GM19023 (cell line): ENCODE results near the gene KLK1.
"Not testable (repeated sequence)": the region's sequence is repeated elsewhere in the genome, so short reads cannot be mapped to it uniquely, and the experiment has no call there.

Source experiments
- ATAC-seq: cut with Tn5 transposase; IDR thresholded peaks from one replicate; pipeline ENCODE4 v1.9.1; 2021; ENCODE audit warnings: mild to moderate bottlenecking, moderate library complexity; ENCODE audit not compliant: unreplicated experiment

KLK1 gene

DNA sequence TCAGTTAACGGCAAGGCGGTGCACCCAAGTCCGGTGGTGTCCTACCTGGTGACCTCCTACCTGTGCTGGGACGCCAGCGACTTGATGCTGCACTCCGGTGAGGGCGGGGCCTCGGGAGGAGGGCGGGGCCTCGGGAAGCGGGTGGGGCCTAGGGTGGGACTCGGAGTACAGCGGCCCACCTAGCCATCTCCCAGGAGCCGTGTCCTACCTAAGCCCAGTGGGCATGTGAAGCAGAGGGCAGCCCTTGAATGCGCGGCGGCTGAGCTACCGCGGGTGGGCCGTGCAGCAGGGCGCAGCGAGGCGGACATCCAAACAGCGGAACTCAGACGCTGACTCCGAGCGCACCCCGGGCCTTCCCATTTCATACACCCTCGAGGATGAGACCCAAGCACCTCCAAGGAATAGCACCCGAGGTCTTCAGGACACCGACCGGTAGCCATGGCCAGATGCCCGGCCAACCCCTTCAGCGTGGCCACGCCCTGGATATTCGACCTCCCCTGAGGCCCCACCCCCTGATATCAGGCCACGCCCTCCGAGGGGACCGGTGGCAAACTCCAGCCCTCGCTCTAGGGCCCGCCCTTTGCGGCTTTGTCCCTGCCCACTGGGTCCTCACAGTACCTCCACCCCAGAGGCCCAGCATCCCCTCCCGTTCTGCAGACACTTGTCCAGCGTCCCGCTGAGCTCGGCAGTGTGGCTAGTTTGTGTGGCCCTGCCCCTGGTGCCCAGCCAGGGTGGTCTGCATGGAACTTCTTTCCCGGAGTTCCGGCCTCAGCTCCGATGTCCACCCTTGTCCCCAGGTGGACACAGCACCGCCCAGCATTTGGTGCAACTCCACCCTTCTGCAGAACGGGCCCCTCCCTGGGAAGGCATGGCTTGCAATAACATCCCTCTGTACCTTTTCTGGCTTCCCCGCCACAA is 5.4 kb downstream of the KLK1 start:
- ATAC-seq, result peak; percentile 53

- ATAC-seq, result no peak
These were observed 8.1 kb downstream of the KLK1 start for GRCh38 chr19:50815439-50815838.

- no peak for ATAC-seq
These were observed 8.7 kb downstream of the KLK1 start for GRCh38 chr19:50814883-50815282.

GRCh38 chr19:50812474-50812873 is 11.1 kb downstream of the KLK1 start:
- no peak for ATAC-seq

DNA sequence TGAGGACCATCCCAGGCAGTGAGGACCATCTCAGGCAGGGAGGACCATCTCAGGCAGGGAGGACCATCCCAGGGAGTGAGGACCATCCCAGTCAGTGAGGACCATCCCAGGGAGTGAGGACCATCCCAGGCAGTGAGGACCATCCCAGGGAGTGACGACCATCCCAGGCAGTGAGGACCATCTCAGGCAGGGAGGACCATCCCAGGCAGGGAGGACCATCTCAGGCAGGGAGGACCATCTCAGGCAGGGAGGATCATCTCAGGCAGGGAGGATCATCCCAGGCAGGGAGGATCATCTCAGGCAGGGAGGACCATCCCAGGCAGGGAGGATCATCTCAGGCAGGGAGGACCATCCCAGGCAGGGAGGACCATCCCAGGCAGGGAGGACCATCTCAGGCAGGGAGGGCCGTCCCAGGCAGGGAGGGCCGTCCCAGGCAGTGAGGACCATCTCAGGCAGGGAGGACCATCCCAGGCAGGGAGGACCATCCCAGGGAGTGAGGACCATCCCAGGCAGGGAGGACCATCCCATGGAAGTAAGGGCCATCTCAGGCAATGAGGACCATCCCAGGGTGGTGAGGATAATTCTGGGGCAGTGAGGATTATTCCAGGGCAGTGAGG is 11.9 kb downstream of the KLK1 start:
- ATAC-seq, result not testable (repeated sequence)

DNA sequence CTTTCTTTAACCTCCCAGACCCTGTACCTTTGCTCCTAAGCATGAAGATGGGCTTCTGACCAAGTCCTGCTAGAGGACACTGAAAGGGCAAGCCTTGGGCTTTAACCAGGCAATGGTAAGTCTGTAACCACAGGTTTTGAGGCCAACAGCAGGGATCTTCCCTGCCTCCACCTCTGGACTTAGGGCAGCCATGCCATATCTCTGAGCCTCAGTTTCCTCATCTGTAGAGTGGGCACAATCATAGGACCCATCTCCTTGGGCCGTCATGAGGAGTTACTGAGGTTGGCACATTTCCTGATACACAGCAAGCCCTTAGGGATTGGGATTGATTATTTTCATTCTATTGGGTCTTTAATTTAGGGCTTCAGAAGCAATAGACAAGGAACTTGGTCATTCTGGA is 14.7 kb downstream of the KLK1 start:
- ATAC-seq, result no peak

GRCh38 chr19:50804420-50805272 is 18.9 kb downstream of the KLK1 start:
- peak; percentile 92 for ATAC-seq

- ATAC-seq, result peak; percentile 5
These were observed 19.8 kb downstream of the KLK1 start for GRCh38 chr19:50803633-50804419.

DNA sequence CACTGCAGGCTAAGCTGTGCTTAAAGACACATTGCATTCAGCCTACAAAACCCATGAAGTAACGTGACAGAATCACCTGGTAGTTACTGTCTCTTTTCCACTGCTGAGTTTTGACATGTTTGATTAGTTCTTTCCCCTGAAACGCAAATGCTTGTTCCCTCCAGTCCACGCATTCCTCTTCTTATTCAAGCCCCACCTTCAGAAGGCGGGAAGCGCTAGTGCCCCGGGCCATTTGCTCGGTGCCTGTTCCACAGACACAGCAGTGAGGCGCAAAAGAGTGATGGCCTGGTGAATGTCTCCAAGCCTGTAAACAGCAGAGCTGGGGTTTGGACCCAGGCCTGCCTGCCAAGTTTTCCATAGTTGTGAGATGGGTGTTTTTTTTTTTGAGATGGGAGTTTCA is 22.5 kb downstream of the KLK1 start:
- no peak for ATAC-seq

GRCh38 chr19:50799547-50799851 is 24.1 kb downstream of the KLK1 start:
- ATAC-seq, result no peak

DNA sequence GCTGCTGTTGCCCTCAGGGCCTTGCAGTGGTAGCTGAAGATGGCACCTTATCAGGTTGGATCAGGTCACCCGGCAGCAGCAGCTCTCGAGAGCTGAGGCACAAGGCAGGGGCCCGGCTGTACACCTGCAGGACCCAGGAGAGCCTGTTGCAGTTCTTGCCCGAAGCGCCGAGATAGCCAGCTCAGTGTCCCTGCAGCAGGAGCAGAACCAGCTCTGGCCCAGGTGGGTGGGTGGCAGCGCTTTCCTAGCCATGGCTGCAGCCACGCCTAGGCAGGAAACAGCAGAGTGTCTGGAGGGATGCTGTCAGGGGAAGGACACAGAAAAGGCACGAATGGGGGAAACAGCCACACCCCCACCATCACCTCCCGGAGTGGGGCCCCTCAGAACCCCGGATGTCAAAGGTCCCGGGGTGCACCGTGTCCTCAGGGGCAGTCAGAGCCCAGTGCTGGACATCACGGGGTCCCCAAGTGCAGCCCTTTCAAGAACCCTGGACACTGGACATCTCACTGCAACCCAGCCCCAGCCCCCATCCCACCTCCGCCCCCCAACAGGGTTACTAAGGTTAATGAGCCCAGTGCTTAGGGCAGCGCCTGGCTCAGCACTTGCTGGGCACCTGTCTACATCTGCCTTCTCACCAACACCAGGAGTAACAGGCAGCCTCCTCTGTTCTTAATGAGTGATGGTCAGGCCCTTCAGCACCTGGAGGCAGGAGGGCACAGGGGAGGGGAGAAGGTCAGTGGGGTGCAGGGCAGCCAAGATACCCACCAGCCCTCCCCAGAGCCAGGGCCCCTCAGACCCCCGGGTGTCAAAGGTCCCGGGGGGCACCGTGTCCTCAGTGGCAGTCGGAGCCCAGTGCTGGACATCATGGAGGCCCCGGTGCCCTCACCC is 24.7 kb downstream of the KLK1 start:
- no peak for ATAC-seq

DNA sequence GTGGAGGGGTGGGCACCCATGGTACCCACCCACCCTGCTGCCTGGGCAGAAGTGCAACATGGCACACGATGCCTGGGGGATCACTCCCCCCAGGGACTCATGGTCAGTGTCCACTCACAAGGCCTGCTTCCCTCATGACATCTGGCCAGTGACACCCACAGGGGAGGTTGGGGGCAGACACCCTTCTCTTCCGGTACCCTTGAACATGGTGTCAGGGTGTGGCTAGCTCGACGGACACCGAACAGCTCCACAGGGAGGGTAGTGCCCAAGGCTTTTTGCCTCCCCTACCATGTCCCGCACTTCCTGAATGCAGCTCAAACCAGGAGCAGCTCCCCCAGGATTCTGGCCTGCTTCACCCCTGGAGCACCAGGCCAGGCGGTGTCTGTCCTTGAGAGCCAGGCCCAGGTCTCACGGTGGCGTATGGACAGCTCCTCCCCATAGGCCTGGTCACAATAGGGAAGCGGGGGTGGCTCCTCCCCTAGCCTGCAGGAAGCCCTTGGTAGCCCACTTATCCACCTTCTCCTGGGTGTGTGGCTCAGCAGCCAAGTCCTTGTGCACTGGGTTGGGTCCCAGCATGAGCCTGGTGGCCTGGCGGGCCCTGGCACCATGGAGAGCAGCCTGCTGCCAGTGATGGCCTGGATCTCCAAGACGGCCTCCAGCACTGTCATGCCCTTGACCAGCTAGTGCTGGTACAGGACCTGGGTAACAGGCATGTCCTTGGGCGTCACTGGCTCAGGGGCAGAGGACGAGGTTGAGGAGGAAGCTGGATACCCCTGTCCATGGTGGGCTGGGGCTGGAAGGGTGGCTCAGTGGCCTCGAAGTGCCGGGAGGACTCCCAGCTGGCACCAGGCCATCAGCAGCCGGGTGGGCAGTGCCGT is 25.6 kb downstream of the KLK1 start:
- ATAC-seq, result no peak

DNA sequence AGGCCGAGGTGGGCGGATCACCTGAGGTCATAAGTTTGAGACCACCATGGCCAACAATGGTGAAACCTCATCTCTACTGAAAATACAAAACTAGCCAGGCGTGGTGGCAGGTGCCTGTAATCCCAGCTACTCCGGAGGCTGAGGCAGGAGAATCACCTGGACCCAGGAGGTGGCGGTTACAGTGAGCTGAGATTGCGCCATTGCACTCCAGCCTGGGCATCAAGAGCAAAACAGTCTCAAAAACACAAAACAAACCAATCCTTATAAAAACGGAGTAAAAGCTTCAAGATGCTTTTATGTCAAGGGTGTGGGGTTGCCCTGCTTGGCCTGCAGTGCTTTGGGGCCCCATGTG is 26.2 kb downstream of the KLK1 start:
- ATAC-seq, result no peak

DNA sequence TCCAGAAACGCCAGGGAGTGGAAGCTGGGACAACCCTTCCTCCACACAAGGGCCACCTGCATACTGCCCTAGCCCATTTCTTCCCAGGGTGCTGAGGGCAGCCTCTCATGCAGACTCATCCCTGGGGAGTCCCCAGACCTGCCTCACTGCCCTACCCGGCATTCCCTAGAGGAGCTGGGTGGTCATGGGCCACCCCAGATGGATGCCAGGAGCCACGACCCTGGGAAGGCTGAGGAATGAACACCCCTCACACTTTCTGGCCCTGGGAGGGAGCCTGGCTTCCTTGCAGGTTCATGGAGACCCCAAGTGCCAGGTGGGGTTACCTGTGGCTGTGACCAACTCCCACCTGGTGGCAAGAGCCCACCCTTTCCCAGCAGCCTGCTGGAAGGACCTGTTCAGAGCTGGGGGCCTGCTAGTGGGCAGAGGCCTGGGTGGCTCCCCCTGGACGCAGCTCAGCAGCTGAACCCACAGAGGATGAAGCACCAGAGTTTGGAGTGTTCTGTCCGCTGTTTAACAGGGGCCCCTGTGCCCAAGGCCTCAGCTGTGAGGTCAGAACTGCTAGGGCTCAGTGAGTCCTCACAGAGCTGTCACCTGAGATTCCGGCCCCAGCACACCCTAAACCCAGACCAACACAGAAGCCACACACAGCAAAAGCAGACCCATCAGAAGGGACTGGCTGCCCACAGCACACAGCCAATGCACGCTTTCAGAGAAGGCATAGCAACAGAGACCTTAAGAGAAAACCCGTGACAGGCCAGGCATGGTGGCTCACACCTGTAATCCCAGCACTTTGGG is 26.8 kb downstream of the KLK1 start:
- ATAC-seq, result no peak

DNA sequence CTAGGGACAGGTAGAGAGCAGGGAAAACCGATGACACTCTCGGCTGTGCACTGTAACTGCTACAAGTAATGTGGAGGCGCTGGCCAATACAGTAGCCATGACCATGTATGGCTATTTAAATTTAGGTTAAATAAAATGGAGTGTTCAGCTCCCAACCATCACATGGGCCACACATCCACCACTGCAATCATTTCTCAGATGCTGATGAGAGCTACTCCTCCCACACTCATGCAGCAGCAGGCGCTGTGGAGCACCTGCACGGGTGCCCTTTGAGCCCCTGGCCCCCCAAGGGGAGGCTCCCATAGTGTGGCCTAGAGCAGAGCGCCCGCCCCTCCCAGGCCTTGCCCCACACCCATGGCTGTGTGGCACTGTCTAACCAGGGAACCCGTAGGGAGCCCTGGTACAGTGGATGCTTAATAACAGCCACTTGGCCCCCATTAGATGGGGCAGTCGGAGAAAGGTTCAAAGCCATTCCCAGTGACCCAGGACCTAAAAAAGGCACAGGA is 27.4 kb downstream of the KLK1 start:
- ATAC-seq, result no peak

- ATAC-seq, result no peak
These were observed 27.9 kb downstream of the KLK1 start for GRCh38 chr19:50795664-50796073.

DNA sequence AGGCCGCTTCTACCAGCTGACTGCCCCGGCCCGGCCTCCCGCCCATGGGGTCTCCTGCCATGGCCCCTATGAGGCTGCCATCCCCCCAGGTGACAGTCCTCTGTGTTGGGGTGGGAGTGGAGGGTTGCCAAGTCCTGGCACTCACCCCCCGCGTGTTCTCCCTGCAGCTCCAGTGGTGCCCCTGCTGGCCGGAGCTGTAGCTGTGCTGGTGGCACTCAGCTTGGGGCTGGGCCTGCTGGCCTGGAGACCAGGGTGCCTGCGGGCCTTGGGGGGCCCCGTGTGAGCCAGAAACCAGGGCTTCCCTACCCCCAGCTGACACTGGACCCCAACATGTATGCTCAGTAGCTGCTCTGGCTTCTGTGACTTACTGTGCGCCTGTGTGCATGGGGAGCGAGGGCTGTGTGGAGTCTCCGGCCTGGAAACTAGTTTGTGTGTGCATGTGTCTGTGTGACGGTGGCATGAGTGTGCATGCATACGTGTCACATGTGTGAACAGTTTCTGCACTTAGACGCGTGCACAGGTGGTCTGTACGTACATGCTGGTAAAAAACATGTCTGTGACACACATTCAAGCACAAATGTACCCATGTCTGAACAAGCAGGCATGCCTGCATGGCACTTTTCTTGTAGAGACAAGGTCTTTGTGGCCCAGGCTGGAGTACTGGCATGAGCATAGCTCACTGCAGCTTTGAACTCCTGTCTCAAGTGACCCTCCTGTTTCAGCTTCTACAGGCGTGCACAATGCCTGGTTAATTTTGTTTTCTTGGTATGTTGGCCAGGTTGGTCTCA is 28.5 kb downstream of the KLK1 start:
- no peak for ATAC-seq
